Glomerular visceral epithelial cell (primary cell): ENCODE results near the gene C16orf82.

Experiments used
- DNase-seq: peaks from one replicate; pipeline ENCODE4 v3.0.0-alpha.2; 2016; ENCODE audit errors: extremely low spot score

C16orf82 gene

GRCh38 chr16:27088216-27088615 lies 21.5 kb downstream of the C16orf82 start:
- no peak for DNase-seq

GRCh38 chr16:27096375-27096774 lies 29.6 kb downstream of the C16orf82 start:
- DNase-seq: no peak

GRCh38 chr16:27097800-27098230 lies 31.1 kb downstream of the C16orf82 start:
- no peak for DNase-seq

GRCh38 chr16:27098366-27099049 lies 31.8 kb downstream of the C16orf82 start:
- no peak for DNase-seq

GRCh38 chr16:27102701-27103575 lies 36.2 kb downstream of the C16orf82 start:
- DNase-seq: no peak

GRCh38 chr16:27103954-27104353 lies 37.2 kb downstream of the C16orf82 start:
- no peak for DNase-seq

GRCh38 chr16:27106305-27106704 lies 39.6 kb downstream of the C16orf82 start:
- DNase-seq: no peak

GRCh38 chr16:27107185-27107592 lies 40.5 kb downstream of the C16orf82 start:
- DNase-seq: no peak

GRCh38 chr16:27108051-27108770 lies 41.5 kb downstream of the C16orf82 start:
- no peak for DNase-seq

GRCh38 chr16:27108826-27109665 lies 42.3 kb downstream of the C16orf82 start:
- no peak for DNase-seq

- peak; percentile 55 for DNase-seq
Measured at GRCh38 chr16:27109666-27110523, 43.2 kb downstream of the C16orf82 start.

- no peak for DNase-seq
Measured at GRCh38 chr16:27110524-27110896, 43.8 kb downstream of the C16orf82 start.

GRCh38 chr16:27111486-27111885 lies 44.8 kb downstream of the C16orf82 start:
- DNase-seq: no peak

GRCh38 chr16:27112093-27112811 lies 45.5 kb downstream of the C16orf82 start:
- no peak for DNase-seq

- no peak for DNase-seq
Measured at GRCh38 chr16:27113341-27113841, 46.7 kb downstream of the C16orf82 start.

GRCh38 chr16:27114006-27114405 lies 47.3 kb downstream of the C16orf82 start:
- no peak for DNase-seq

- DNase-seq: no peak
Measured at GRCh38 chr16:27118526-27118925, 51.8 kb downstream of the C16orf82 start.
